MM.1S (cell line): ENCODE results near the gene TLCD1.

ENCODE experiments used
- DNase-seq: peaks from one replicate; pipeline ENCODE4 v3.0.0-alpha.2; 2015
- H2AFZ ChIP-seq: fragments of 300-600 bp; sonication (generic); 2 replicates; pipeline ENCODE4 v1.6.0; 2016; ENCODE audit warnings: antibody characterized with exemption, low read length
- H3F3A ChIP-seq: fragments of 300-600 bp; sonication (generic); 2 replicates; pipeline ENCODE4 v1.6.1; 2016; ENCODE audit warnings: mild to moderate bottlenecking, antibody characterized with exemption, low read length, moderate library complexity, mixed read lengths; ENCODE audit not compliant: insufficient read depth
- H3K27ac ChIP-seq: fragments of 300-600 bp; sonication (generic); 2 replicates; pipeline ENCODE4 v1.5.1; 2016; ENCODE audit warnings: mild to moderate bottlenecking, low read length
- H3K27me3 ChIP-seq: fragments of 300-600 bp; sonication (generic); replicated peaks from 2 replicates; pipeline ENCODE4 v1.6.0; 2016; ENCODE audit warnings: low read length; ENCODE audit not compliant: insufficient read depth
- H3K36me3 ChIP-seq: fragments of 300-600 bp; sonication (generic); replicated peaks from 2 replicates; pipeline ENCODE4 v1.6.1; 2016; ENCODE audit warnings: mild to moderate bottlenecking, low read length, mixed read lengths; ENCODE audit not compliant: insufficient read depth
- H3K4me1 ChIP-seq: fragments of 300-600 bp; sonication (generic); 2 replicates; pipeline ENCODE4 v1.6.1; 2016; ENCODE audit warnings: low read length, mixed read lengths
- H3K4me2 ChIP-seq: fragments of 300-600 bp; sonication (generic); 2 replicates; pipeline ENCODE4 v1.6.0; 2016; ENCODE audit warnings: low read depth, low read length
- H3K4me3 ChIP-seq: fragments of 300-600 bp; sonication (generic); 2 replicates; pipeline ENCODE4 v1.5.1; 2016; ENCODE audit warnings: low read length, mixed read lengths
- H3K79me2 ChIP-seq: fragments of 300-600 bp; sonication (generic); 2 replicates; pipeline ENCODE4 v1.6.1; 2016; ENCODE audit warnings: mixed run types, low read length, mixed read lengths
- H3K9ac ChIP-seq: fragments of 300-600 bp; sonication (generic); 2 replicates; pipeline ENCODE4 v1.6.1; 2016; ENCODE audit warnings: low read length, mixed read lengths
- H3K9me2 ChIP-seq: fragments of 300-600 bp; sonication (generic); replicated peaks from 2 replicates; pipeline ENCODE4 v1.6.1; 2016; ENCODE audit warnings: mild to moderate bottlenecking, low read length, mixed read lengths; ENCODE audit not compliant: insufficient read depth
- H3K9me3 ChIP-seq: fragments of 300-600 bp; sonication (generic); replicated peaks from 2 replicates; pipeline ENCODE4 v1.6.1; 2016; ENCODE audit warnings: mild to moderate bottlenecking, low read length, mixed read lengths; ENCODE audit not compliant: insufficient read depth
- H4K20me1 ChIP-seq: fragments of 300-600 bp; sonication (generic); 2 replicates; pipeline ENCODE4 v1.6.1; 2016; ENCODE audit warnings: mild to moderate bottlenecking, low read length, moderate library complexity, mixed read lengths; ENCODE audit not compliant: insufficient read depth
- EZH2 ChIP-seq: fragments of 300-600 bp; sonication (generic); optimal IDR thresholded peaks from 2 replicates; pipeline ENCODE3; 2017; ENCODE audit warnings: low read depth, mild to moderate bottlenecking, antibody characterized with exemption, low read length, mixed read lengths
- EZH2phosphoT487 ChIP-seq: fragments of 300-600 bp; sonication (generic); IDR thresholded peaks from 2 replicates; pipeline ENCODE4 v1.6.1; 2018; ENCODE audit warnings: antibody characterized with exemption, low read length
- TF ChIP-seq, protein P1 (sequence below): fragments of 300-600 bp; sonication (generic); IDR thresholded peaks from 2 replicates; pipeline ENCODE4 v1.5.1; 2016; ENCODE audit warnings: antibody characterized with exemption, low read length, mixed read lengths

The TLCD1 gene

DNA sequence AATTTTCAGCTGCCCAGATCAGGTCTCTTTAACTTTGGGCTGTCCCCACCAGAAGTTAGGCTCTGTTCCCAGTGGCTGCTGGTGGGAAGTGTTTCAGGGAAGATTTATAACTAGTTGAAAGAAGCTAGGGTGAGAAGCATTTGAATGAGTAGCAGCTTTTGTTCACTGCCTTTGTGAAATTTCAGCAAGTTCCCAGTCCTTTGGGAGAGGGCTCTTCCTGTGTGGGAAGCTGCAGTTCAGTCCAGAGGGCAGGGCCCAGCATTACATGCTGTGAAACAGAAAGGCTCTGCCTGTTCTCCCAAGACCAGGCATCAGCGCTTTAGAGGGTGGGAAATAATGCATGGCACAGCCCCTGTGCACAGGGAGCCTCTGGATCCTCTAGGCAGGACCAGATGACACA is 32.2 kb downstream of the TLCD1 start:
- H4K20me1 ChIP-seq = no peaks in the 10 kb centered on the region
- no peak overlapping the region for H2AFZ ChIP-seq

DNA sequence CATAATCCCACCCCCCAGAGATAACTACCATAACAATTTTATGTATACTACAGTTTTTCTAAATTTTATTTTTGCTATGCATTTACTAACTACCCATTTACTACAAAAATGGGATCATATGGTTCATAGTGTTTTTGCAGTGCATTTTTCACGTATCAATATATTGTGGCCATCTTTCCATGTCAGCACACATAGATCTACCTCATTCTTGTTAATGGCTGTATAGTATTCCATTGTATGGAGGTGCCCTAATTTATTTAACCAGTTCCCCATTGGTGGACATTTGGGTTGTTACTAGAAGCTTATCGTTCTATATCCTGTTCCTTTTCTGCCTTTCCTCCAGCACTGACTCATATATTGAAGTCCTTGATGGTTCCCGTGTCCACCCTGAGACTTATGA is 37.0 kb downstream of the TLCD1 start:
- Histone ChIP-seq H3K27ac (no peak overlapping the region), H3K79me2 (no peaks in the 10 kb centered on the region), H3K36me3 (peaks cover 31% of the 10 kb centered on the region)

More for the DNA sequence above, 32.2 kb downstream of the TLCD1 start:
- Histone ChIP-seq H3F3A (no peaks in the 10 kb centered on the region), H3K4me1 (no peaks in the 10 kb centered on the region), H3K27me3 (no peaks in the 10 kb centered on the region), H3K4me3 (no peak overlapping the region), H3K4me2 (no peak overlapping the region), H3K27ac (no peak overlapping the region), H3K79me2 (no peaks in the 10 kb centered on the region), H3K9me3 (no peaks in the 10 kb centered on the region), H3K9ac (no peak overlapping the region), H3K9me2 (no peaks in the 10 kb centered on the region), H3K36me3 (peaks cover 15% of the 10 kb centered on the region)
- TF ChIP-seq, protein P1, sequence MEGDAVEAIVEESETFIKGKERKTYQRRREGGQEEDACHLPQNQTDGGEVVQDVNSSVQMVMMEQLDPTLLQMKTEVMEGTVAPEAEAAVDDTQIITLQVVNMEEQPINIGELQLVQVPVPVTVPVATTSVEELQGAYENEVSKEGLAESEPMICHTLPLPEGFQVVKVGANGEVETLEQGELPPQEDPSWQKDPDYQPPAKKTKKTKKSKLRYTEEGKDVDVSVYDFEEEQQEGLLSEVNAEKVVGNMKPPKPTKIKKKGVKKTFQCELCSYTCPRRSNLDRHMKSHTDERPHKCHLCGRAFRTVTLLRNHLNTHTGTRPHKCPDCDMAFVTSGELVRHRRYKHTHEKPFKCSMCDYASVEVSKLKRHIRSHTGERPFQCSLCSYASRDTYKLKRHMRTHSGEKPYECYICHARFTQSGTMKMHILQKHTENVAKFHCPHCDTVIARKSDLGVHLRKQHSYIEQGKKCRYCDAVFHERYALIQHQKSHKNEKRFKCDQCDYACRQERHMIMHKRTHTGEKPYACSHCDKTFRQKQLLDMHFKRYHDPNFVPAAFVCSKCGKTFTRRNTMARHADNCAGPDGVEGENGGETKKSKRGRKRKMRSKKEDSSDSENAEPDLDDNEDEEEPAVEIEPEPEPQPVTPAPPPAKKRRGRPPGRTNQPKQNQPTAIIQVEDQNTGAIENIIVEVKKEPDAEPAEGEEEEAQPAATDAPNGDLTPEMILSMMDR = no peak
- TF ChIP-seq EZH2 = no peak
- no peak for TF ChIP-seq EZH2phosphoT487
- DNase-seq = no peak

DNA sequence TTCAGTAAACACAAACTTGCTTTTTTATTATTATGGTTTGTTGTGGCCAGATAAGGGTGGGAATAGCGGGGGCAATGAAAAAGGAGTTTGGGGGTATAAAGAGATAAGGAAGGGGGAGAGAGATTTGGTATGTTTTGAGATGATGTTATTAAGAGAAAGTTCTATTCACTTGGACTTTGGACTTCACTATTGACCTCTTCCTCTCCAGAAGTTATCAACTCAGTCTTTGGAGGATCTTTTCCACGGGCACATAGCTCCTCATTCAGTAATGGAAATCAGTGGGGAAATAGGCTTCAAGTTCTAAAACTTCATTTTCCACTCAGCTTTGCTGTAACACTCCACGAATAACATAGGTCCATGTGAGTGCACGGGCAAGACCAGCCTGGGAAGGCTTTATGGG is 37.6 kb downstream of the TLCD1 start:
- Histone ChIP-seq H3K79me2 (no peaks in the 10 kb centered on the region), H3K27me3 (no peaks in the 10 kb centered on the region), H3K4me3 (no peak overlapping the region), H3K9me2 (no peaks in the 10 kb centered on the region), H3K27ac (no peak overlapping the region), H3K4me1 (no peaks in the 10 kb centered on the region), H3K4me2 (no peak overlapping the region), H3K36me3 (peaks cover 31% of the 10 kb centered on the region), H3K9ac (no peak overlapping the region), H3F3A (no peaks in the 10 kb centered on the region), H3K9me3 (no peaks in the 10 kb centered on the region), H2AFZ (no peak overlapping the region), H4K20me1 (no peaks in the 10 kb centered on the region)
- no peak for DNase-seq
- TF ChIP-seq EZH2phosphoT487 (no peak), EZH2 (no peak)
- TF ChIP-seq, protein P1 = no peak

More for the DNA sequence above, 37.0 kb downstream of the TLCD1 start:
- Histone ChIP-seq H3K9me3 (no peaks in the 10 kb centered on the region), H3K4me1 (no peaks in the 10 kb centered on the region), H4K20me1 (no peaks in the 10 kb centered on the region), H3K27me3 (no peaks in the 10 kb centered on the region), H3K4me2 (no peak overlapping the region), H3F3A (no peaks in the 10 kb centered on the region), H3K4me3 (no peak overlapping the region), H3K9ac (no peak overlapping the region), H2AFZ (no peak overlapping the region), H3K9me2 (no peaks in the 10 kb centered on the region)
- TF ChIP-seq EZH2phosphoT487 (no peak), EZH2 (no peak)
- TF ChIP-seq, protein P1 = no peak
- DNase-seq = no peak
